Stimulated activated CD8-positive, alpha-beta memory T cell treated with anti-CD3 and anti-CD28 coated beads, Interleukin-15, amount 100 ng/mL, for 48 hours (primary cell): ENCODE data around the gene KAT2B.

ENCODE experiments used
- DNase-seq, 2 donors: peaks; one replicate each; pipeline ENCODE4 v3.0.0-alpha.2; 2020; ENCODE audit warnings: low read depth in 2 of 2

Gene KAT2B

DNA sequence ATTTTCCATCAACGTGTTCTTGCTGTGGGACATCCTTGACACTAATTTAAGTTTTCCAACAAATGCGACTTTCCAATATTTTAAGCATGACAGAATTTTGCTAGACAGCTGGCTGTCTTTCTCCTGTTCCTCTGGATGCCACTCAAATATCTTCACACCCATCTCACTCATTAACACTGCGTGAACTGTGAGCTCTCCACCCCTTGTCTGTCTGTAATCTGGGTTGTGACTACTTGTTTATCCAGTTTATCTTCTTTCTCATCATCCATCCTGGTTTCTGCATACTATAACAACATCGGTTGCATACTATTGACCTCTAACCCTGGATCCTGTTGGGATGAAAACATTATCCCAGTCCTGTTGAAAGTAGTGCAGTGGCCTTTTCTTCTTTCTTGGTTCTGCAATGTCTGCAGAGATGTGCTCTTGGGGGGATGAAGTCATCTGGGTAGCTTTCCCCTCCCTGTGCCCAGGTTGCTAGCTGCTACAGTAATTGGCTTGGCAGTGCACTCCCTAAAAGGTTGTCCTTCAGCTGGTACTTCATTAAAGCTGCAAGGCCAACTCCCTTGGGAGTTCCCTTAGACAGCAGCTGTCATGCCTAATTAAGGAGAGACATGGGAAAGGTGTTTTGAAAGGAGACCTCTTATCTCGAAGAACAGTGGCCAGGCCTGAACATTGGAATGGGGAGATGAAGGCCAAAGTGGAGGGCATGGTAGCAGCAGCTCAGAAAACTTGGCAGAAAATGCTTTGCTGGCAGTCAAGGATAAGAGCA, 24.7 kb downstream of the KAT2B start:
- no peak for DNase-seq

DNA sequence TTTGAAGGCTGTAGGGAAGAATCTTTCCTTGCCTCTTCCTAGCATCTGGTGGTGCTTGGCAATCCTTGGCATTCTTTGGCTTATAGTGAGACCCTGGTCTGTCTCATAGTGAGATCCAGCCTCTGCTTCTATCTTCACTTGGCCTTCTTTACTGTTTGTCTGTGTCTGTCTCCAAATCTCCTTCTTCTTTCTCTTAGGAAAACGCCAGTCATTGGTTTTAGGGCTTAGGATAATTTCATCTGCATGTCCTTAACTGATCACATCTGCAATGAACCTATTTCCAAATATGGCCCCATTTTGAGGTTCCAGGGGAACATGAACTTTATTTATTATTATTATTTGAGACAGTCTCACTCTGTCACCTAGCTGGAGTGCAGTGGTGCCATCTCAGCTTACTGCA, 25.8 kb downstream of the KAT2B start:
- DNase-seq: no peak

DNA sequence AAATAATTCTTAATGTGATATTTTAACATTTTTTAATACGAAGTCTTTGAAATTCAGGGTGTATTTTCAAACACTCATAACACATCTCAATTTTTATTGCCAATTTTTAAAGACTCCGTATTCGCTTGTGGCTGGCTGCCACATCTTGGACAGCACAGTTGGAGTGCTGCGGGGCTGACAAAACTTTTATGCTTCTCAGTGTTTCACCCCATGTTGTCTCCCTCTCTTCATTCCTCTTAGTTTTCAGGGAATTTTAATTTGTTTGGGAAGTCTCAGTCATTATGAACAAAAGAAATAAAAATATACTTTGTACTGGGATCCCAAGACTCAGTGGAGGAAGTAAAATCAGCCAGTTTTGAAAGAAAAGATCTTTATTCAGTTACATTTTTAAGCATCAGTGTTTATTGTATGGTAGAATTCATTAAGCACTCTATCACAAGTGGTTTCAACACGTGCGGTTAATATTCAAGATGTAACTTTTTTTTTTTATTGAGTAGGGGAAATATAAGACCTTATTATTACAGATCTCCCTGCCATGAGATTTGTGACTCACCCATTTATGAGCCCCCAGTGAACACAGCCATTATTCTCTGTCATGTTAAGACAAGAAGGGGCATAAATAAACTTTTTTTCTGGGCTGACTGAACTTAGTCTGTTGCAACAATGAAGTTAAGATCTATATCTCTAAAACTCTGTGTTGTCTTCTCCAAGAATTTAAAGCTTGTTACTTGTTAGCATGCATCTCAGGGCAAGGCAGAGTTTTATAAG, 26.8 kb downstream of the KAT2B start:
- no peak for DNase-seq

DNA sequence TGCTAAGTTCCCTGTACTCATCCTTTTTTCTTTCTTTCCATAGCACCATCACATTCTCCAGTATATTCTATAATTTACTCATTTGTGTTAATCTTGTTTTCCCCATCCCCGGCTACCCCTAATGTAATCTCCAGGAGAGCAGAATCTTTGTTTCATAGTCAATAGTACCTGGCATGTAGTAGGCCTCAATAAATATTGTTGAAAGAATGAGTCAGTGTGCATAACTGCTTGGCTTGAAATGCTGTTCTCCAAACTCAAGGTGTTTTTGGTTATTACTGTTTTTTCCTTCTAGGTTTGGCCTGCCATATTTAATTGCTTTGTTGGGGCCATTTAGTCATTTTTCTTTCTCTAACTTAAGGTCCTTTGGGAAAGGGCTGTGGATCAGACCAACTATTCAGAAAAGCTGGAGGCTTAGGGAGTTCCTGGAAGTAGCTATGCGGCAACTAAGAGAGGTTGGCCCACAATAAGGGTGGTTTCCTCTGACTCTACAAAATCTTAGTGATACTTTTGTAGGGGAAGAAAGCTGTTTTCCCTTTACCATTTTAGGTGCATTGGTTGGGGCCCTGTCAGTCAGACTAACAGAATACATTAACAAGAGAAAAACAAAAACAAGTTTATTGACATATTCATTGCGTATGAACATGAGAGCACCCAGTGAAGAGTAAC, 28.4 kb downstream of the KAT2B start:
- no peak for DNase-seq

DNA sequence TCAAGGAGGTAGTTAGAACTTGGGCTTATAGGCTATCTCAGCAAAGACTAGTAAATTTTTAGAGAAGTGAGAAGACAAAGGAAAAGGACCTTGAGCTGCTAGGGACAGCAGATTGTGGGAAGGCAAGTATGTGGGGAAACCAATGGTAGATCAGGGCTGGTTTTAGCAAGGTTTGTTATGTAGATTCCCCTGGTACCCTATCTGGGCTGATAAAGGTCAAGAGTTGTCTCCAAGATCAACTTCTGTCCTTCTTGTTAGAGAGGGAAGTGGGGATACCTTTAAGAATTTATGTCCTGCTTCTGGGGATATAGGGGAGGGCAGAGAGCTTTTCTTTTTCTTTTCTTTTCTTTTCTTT, 28.9 kb downstream of the KAT2B start:
- no peak for DNase-seq

DNA sequence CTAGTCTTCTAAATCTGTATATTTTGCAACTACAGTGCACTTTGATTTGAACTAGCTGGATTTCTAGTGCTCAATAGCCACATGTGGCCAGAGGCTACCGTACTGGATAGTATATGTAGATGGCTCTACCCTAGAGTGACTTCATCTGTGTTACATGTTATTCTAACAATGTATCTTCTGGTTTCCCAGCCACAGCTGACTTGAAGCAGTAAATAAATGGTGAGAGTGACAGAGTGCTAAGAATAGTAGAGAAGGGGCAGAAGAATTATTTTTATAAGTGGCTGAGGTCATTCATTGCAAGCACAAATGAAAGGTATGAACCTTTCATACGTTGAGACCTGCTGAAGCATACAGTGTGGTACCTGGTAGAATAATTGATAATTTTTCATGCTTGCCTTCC, 30.9 kb downstream of the KAT2B start:
- no peak for DNase-seq

DNA sequence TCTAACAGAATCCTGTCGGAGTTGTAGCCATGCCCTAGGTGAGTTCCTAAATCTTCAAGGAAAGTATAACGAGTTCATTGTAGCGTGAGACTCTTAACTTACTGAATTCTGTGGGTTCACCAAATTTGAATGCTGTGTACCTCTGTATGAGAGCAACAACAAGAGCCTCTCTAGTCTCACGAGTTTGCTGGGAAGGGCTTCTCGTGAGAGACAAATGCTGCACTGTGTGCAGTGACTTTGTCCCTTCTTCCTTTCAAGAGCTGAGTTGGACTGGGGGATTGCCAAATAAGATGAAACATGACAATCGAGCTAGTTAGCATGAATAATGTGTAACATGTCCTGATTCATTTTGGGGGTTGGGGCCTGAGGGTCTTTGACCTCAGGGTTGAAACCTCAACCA, 32.2 kb downstream of the KAT2B start:
- DNase-seq: no peak

DNA sequence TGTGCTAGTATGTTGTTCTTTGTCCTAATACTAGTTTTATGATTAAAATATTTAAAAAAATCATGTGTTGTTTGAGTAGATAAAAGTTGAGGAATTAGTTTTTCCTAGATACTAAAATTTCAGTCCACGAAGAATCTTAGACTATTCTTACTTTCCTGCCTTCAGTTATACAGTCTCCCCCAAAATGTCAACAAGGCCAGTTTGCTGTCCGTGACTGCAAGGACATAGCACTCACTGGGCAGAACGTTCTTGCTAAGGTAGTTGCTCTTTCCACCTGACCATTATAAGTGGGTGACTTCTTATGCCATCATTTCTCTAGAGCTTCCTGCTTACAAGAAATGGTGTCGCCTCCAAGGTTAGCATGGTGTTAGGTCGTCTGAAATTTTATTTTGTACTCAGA, 32.8 kb downstream of the KAT2B start:
- DNase-seq: no peak

DNA sequence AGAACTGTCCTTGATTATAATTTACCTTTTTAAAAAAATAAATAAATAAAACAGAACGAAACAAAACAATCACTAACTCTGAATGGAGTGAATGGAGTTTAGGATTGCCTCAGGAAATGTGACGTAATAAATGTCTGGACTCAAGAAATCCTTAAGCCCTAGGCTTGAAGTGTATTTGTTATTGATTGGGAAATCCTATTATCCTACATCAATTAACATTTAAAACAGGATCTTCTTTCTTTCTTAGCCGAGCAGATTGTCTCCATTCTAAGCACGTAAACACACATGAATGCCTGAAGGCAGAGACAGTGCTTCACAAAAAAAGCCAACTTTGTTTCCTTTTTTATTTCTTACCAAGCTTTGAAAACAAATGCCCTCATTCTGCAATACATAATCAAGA, 33.4 kb downstream of the KAT2B start:
- DNase-seq: no peak

DNA sequence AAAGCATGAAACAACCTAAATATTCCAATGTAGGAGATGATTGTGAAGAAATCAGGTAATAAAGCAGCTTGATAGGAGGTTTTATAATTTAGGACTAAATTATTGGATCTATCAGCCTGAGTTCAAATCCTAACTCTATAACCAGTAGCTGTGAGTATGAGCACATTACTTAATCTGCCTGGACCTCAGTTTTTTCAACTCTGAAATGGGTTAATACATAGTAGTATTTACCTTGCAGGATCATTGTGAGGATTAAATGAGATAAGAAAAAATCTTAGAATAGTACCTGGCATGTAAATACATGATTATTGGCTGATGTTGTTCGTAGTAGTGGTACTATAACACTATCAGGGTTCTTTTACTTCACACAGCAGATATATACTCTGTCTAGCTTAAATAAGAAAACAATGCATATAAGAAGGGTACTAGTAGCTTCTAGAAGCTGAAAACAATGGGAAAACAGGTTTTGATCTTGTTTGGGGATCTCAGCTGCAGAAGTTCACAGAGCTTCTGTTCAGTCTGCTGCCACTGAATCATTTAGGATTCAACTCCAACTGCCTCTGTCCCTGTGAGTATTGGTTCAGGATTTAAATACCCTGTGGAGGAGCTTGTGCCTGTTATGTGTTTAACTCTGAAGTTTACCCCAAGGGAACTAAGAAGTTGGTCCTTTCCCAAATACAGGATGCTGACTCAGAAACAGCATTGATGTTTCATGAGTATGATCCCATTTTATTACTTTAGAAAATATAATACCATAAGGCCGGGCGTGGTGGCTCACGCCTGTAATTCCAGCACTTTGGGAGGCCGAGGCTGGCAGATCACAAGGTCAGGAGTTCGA, 34.2 kb downstream of the KAT2B start:
- DNase-seq: no peak

DNA sequence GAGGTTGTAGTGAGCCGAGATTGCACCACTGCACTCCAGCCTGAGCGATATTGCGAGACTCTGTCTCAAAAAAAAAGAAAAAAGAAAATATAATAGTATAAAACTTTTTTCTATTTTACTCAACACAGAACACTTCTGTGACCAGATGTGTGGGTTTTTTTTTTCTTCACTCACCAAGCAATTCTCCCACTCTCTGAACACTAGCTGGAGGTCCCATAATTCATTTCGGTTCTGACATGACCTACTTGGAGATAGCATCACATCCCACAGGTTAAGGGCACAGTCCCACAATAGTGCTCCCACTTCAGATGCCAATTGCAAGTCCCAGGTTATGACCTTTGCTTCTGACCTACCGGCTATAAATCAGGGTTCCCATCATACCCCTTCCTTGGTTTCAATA, 35.0 kb downstream of the KAT2B start:
- DNase-seq: no peak

DNA sequence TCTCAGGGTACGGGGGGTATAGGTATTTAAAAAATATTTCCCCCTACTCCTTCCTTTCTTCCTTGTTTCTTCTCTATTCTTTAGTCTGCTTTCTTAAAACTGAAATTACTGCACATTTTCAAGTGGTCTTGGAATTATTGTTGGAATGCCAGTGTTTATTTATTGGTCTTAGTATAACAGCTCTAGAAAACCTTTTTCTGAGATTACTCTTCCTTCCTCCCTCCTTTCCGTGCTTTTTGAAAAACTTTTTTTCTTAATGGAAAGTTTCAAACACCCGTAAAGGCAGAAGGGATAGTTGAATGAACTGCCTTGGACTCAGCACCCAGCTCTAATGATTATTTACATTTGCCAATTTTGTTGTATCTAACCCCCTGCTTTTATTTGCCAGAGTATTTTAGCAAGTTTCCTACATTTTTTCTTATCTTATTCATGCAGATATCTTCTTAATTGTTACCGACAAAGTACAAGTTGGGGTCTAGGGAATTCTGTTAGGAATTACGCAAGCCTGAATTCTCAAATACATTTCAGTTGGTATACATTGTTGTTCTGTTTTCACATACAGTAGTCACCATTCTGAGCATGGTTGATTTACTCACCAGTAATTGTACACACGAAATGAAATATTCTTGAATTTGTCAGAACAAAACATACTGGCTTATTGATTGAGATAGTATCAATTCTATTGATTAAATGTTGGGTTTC, 36.2 kb downstream of the KAT2B start:
- DNase-seq: no peak

DNA sequence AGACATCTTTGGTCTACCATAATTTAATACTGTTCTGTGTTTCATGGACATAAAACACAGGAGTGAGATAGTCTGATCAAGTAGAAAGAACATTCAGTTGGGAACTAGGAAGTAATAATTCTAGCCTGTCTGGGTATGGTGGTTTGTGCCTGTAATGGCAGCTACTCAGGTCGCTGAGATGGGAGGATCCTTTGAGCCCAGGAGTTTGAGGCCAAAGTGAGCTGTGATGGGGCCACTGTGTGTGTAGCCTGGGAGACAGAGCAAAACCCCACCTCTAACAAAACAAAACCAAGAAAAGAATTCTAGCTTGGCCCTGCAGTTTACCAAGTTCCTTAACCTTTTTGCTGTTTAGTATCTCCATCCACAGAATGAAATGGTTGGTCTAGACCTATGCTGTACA, 36.8 kb downstream of the KAT2B start:
- no peak for DNase-seq

DNA sequence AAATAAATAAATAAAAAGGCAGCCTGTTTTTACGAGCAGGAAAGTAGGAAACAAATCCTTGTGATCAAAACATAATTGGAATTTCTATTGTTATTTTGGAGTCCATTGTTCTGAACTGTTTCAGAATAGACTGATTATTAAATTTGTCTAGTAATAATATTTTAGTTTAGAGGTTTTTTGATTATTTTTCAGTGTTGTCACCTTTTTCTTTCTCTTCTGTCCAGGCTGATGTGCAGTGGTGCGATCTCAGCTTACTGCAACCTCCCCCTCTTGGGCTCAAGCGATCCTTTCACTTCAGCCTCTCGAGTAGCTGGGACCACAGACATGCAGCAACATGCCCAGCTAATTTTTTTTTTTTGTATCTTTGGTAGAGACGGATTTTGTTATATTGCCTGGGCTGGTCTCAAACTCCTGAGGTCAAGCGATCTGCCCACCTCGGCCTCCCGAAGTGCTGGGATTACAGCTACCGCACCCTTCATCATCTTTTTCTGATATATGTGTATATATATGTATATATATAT, 38.0 kb downstream of the KAT2B start:
- no peak for DNase-seq

DNA sequence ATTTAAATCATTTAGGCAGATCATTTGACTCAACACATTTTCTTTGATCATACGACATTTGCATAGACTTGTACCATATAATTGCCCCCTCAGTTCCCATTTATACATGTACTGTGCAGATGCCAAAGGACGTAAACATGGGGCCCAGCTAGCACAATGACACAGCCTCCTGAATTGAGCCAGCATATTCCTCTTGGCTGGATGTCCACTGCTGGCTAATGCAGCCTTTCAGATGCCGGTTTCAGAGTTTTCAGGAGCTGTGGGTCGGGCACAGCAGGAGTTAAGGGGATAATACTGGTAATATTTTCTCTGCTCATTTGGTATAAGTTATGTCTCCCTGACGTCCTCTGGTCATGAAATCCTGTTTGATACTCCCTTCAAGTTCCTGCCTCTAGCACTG, 39.4 kb downstream of the KAT2B start:
- no peak for DNase-seq

DNA sequence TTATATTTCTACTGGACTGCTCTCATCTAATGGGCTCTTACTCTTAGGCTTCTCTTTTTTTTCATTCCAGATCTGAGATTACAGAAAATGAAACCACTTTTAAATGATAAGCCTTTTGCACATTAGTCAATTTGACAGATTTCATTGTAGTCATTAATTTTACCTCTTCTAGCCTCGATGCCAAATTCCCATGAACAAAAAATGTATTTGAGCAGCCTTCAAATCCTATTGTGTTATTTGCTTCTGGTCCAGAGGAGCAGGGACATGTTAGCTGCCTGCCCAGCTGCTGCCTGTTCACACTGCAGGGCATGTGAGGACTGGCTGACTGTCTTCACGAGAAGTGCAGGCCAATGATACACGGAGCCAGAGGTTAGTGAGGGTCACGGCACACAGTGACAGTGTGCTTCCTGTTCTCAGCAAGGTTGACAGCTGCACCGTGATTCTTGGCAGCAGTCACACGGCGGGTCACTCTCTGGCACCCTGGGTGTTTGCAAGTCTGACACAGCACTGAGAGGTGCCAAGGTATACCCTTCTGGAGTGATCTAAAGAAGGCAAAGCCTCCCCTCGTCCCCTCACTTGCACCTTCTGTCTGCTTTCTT, 40.8 kb downstream of the KAT2B start:
- DNase-seq: no peak

DNA sequence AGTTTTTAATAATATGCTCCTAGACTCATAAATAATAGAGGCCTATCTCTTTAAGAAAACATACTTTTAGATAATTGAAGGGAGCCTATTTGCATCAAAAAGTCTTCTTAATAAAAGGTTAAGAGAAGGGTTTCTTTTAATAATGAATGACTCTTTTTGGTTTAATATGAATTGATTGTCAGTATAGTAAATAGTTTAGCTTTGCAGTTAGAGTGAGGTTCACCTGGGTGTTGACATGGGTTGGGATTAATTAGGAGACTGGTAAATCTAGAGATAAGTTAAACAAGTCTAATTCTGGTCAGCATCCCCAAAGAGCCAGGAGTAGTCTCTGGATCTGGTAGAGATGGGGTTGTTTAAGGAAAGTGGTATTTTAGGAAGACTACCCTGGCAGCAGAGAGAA, 43.0 kb downstream of the KAT2B start:
- no peak for DNase-seq

DNA sequence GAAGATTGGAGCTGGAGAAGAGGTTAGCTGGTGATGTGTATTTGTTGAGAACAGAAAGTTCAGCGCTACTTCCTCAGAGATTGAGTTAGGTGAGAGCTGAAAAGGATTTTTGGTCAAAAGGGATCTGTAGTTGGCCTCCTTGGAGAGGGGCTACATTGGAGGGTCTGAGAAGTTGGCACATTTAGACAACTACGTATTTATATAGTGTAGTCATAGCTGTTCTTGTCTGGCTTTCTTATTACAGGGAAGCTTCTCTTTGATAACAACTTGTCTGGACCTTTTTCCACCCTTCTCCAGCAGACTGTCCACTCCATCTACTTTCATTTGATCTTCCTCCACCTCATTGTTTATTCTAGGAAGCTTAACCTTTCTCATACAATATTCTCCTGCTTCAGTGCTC, 43.7 kb downstream of the KAT2B start:
- DNase-seq: no peak

DNA sequence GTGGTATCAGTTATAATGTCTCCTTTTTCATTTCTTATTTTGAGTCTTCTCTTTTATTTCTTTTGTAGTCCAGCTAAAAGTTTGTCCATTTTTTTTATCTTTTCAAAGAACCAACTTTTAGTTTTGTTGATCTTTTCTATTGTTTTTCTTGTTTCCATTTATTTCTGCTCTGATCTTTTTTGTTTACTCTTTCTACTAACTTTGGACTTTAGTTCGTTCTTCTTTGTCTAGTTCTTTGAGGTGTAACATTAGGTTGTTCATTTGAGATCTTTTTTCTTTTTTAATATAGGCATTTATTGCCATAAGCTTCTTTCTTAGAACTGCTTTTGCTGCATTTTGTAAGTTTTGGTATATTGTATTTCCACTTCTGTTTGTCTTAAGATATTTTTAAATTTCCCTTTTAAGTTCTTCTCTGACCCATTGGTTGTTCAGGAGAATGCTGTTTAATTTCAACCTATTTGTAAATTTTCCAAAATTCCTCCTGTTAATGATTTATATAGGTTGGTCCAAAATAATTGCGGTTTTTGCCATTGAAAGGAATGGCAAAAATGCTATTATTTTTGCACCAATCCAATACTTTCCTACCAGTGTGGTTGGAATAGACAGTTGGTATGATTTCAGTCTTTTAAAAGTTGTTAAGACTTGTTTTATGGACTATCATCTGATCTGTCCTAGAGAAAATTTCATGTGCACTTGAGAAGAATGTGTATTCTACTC, 51.2 kb downstream of the KAT2B start:
- DNase-seq: no peak

DNA sequence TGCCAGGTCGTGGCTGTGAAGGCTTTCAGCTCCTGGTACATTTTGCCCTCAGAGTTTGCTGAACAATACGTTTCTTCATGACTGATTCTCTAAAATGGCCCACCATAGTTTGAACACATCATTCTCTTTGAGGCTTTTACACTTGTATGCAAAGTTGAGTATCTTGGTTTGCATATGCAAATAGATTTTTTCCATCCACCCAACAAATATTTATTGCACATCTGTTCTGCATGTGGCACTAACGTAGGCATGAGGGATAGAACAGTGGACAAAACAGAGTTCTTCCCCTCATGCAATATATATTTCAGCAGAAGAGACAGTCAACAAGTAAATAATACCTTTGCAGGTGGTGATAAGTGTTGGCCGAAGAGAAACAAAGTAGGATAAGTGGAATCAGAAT, 55.2 kb downstream of the KAT2B start:
- DNase-seq: no peak
